Activated naive CD8-positive, alpha-beta T cell treated with anti-CD3 and anti-CD28 coated beads, Interleukin-2, amount 50 U/mL, for 24 hours (primary cell): Measurements from ENCODE around the gene VPS13C.
A peak's percentile ranks its signal among the peaks of the same experiment; 100 is the strongest.

Experiments used
- ATAC-seq: fragments of 150-1000 bp; cut with Tn5 transposase; one replicate; pipeline ENCODE4 v1.10.0; 2021
- DNase-seq: peaks from one replicate; pipeline ENCODE4 v3.0.0; 2021
- H3K27ac Mint-ChIP-seq: one replicate; pipeline ENCODE4 v1.8.0; 2021; ENCODE audit warnings: mild to moderate bottlenecking, mixed read lengths
- H3K27me3 Mint-ChIP-seq: one replicate; pipeline ENCODE4 v1.8.0; 2021; ENCODE audit warnings: mixed read lengths
- H3K36me3 Mint-ChIP-seq: one replicate; pipeline ENCODE4 v1.8.0; 2021; ENCODE audit warnings: low read depth, mixed read lengths
- H3K4me1 Mint-ChIP-seq: one replicate; pipeline ENCODE4 v1.8.0; 2021; ENCODE audit warnings: mixed read lengths
- H3K4me3 Mint-ChIP-seq: one replicate; pipeline ENCODE4 v1.8.0; 2021; ENCODE audit warnings: mild to moderate bottlenecking, moderate library complexity, mixed read lengths
- H3K9me3 Mint-ChIP-seq: one replicate; pipeline ENCODE4 v1.8.0; 2021; ENCODE audit warnings: mixed read lengths

Gene VPS13C

GRCh38 chr15:62089616-62090015 is 29.4 kb upstream of the VPS13C start:
- no peaks in the 10 kb centered on the region for H3K27me3 Mint-ChIP-seq
- ATAC-seq: no peak
- no peaks in the 10 kb centered on the region for H3K9me3 Mint-ChIP-seq
- DNase-seq: no peak
- H3K4me1 Mint-ChIP-seq: no peaks in the 10 kb centered on the region
- no peak overlapping the region for H3K4me3 Mint-ChIP-seq
- no peaks in the 10 kb centered on the region for H3K36me3 Mint-ChIP-seq
- H3K27ac Mint-ChIP-seq: no peak overlapping the region

DNA sequence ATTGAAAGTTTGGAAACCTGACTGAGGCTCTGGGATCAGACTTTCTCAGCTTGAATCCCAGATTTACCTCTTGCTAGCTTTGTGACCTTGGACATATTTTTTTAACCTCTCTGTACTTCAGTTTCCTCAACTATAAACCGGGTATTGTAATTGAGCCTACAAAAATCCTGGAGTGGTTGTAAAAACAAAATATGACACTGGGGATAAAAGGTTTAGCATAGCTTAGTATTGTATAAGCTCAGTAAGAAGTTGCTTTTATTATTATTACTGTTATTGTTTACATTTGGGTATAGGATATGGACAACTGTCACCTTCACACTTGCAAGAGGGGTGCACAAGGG is 28.1 kb upstream of the VPS13C start:
- Mint-ChIP-seq H3K4me1 (no peaks in the 10 kb centered on the region), H3K36me3 (no peaks in the 10 kb centered on the region), H3K9me3 (peaks cover 8% of the 10 kb centered on the region), H3K27me3 (no peaks in the 10 kb centered on the region), H3K27ac (no peak overlapping the region), H3K4me3 (no peak overlapping the region)
- no peak for DNase-seq
- no peak for ATAC-seq

GRCh38 chr15:62087671-62088352 is 27.6 kb upstream of the VPS13C start:
- no peaks in the 10 kb centered on the region for H3K27me3 Mint-ChIP-seq
- no peak for DNase-seq
- no peaks in the 10 kb centered on the region for H3K36me3 Mint-ChIP-seq
- H3K4me1 Mint-ChIP-seq: no peaks in the 10 kb centered on the region
- H3K9me3 Mint-ChIP-seq: peaks cover 8% of the 10 kb centered on the region
- H3K27ac Mint-ChIP-seq: no peak overlapping the region
- no peak overlapping the region for H3K4me3 Mint-ChIP-seq
- ATAC-seq: no peak

DNA sequence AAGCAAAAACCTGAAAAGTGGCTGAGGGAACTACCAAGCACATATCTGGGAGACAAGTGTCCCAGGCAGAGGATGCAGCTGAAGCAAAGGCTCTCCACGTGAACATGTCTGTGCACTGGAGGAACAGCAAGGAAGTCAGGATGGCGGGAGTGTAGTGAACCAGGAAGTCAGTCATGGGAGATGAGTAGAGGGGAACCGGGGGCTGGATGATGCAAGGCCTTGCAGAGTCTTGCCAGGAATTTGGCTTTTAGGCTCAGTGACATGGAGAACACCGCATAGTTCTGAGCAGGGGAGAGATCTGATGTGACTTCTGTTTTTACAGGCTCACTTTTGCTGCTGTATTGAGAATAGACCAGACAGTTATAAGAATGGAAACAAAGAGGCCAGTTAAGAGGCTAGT is 25.5 kb upstream of the VPS13C start:
- H3K4me1 Mint-ChIP-seq: no peaks in the 10 kb centered on the region
- H3K9me3 Mint-ChIP-seq: peaks cover 8% of the 10 kb centered on the region
- no peaks in the 10 kb centered on the region for H3K27me3 Mint-ChIP-seq
- DNase-seq (no peak), ATAC-seq (no peak)
- H3K27ac Mint-ChIP-seq: no peak overlapping the region
- no peak overlapping the region for H3K4me3 Mint-ChIP-seq
- no peaks in the 10 kb centered on the region for H3K36me3 Mint-ChIP-seq

GRCh38 chr15:62083194-62084154 is 23.2 kb upstream of the VPS13C start:
- H3K27ac Mint-ChIP-seq: no peak overlapping the region
- peaks cover 3% of the 10 kb centered on the region for H3K27me3 Mint-ChIP-seq
- ATAC-seq (no peak), DNase-seq (no peak)
- H3K9me3 Mint-ChIP-seq: peaks cover 8% of the 10 kb centered on the region
- no peaks in the 10 kb centered on the region for H3K36me3 Mint-ChIP-seq
- H3K4me1 Mint-ChIP-seq: no peaks in the 10 kb centered on the region
- H3K4me3 Mint-ChIP-seq: no peak overlapping the region

GRCh38 chr15:62079594-62079993 is 19.3 kb upstream of the VPS13C start:
- Mint-ChIP-seq H3K27me3 (peaks cover 3% of the 10 kb centered on the region), H3K4me3 (no peak overlapping the region)

GRCh38 chr15:62075595-62076277 is 15.5 kb upstream of the VPS13C start:
- Mint-ChIP-seq H3K4me1 (no peaks in the 10 kb centered on the region), H3K36me3 (no peaks in the 10 kb centered on the region), H3K27me3 (peaks cover 6% of the 10 kb centered on the region), H3K4me3 (no peak overlapping the region), H3K27ac (no peak overlapping the region), H3K9me3 (no peaks in the 10 kb centered on the region)
- ATAC-seq (no peak), DNase-seq (no peak)

More at GRCh38 chr15:62079594-62079993, 19.3 kb upstream of the VPS13C start:
- Mint-ChIP-seq H3K4me1 (no peaks in the 10 kb centered on the region), H3K27ac (no peak overlapping the region), H3K36me3 (no peaks in the 10 kb centered on the region), H3K9me3 (peaks cover 8% of the 10 kb centered on the region)
- DNase-seq (no peak), ATAC-seq (no peak)

DNA sequence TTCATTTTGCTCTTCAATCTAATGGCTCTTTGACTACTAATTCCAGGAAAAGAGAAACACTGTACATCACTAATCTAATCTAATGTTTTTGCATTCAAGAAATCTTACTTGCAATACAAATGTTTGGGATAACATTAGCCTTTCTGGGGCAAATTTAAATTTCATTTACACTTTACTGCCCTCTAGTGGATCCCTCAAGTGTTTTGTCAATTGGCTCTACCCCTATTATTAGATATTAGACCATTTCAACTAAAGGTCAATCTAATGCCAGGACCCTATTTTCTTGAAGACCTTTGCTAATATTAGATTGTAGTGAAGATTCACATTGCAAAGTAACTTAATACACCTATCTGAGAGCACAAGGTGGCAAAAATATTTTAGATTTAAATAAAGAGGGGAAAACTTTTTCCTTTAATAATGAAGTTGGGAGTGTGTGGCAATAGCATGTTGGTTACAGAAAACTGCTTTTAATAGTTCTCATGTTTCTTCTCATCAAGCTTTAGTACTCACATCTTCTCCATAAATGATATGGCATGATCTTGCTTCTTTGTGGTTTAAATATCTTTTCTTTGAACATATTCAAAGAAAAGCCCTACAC is 11.6 kb upstream of the VPS13C start:
- no peak overlapping the region for H3K27ac Mint-ChIP-seq
- H3K27me3 Mint-ChIP-seq: peaks cover 23% of the 10 kb centered on the region
- peaks cover 15% of the 10 kb centered on the region for H3K4me1 Mint-ChIP-seq
- no peak overlapping the region for H3K4me3 Mint-ChIP-seq
- H3K36me3 Mint-ChIP-seq: peaks cover 2% of the 10 kb centered on the region
- H3K9me3 Mint-ChIP-seq: no peaks in the 10 kb centered on the region
- no peak for ATAC-seq
- DNase-seq: no peak

- no peak for ATAC-seq
- H3K4me1 Mint-ChIP-seq: peaks cover 24% of the 10 kb centered on the region
Observed at GRCh38 chr15:62069551-62069950, 9.3 kb upstream of the VPS13C start.

DNA sequence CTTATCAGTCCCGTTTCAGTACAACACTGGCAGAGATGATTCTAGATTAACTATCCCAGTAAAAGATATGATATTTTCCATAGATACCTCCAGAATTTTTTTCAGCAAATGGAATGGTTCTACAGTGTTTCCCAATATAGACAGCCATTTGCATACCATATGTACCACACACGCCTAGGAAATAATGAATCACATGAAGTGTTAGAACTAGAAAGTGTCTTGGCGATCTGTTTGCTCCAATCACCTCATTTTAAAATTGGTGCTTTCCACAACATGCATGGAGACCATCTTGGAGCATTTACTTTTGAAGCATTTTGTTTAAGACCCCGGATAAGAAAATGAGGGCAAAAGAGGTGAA is 8.5 kb upstream of the VPS13C start:
- Mint-ChIP-seq H3K4me3 (peak overlapping the region; percentile 83), H3K27ac (peak overlapping the region; percentile 84), H3K9me3 (no peaks in the 10 kb centered on the region), H3K36me3 (peaks cover 2% of the 10 kb centered on the region), H3K27me3 (peaks cover 34% of the 10 kb centered on the region), H3K4me1 (peaks cover 24% of the 10 kb centered on the region)
- ATAC-seq (peak; percentile 48), DNase-seq (no peak)

More at GRCh38 chr15:62069551-62069950, 9.3 kb upstream of the VPS13C start:
- Mint-ChIP-seq H3K27ac (no peak overlapping the region), H3K4me3 (no peak overlapping the region), H3K9me3 (no peaks in the 10 kb centered on the region), H3K36me3 (peaks cover 2% of the 10 kb centered on the region), H3K27me3 (peaks cover 34% of the 10 kb centered on the region)
- DNase-seq: no peak

- H3K4me1 Mint-ChIP-seq: peaks cover 24% of the 10 kb centered on the region
- H3K27ac Mint-ChIP-seq: peak overlapping the region; percentile 84
- H3K36me3 Mint-ChIP-seq: peaks cover 2% of the 10 kb centered on the region
- DNase-seq (peak; percentile 24), ATAC-seq (peak; percentile 59)
- peak overlapping the region; percentile 83 for H3K4me3 Mint-ChIP-seq
- H3K27me3 Mint-ChIP-seq: peaks cover 34% of the 10 kb centered on the region
- H3K9me3 Mint-ChIP-seq: no peaks in the 10 kb centered on the region
Observed at GRCh38 chr15:62068071-62068809, 8.0 kb upstream of the VPS13C start.

DNA sequence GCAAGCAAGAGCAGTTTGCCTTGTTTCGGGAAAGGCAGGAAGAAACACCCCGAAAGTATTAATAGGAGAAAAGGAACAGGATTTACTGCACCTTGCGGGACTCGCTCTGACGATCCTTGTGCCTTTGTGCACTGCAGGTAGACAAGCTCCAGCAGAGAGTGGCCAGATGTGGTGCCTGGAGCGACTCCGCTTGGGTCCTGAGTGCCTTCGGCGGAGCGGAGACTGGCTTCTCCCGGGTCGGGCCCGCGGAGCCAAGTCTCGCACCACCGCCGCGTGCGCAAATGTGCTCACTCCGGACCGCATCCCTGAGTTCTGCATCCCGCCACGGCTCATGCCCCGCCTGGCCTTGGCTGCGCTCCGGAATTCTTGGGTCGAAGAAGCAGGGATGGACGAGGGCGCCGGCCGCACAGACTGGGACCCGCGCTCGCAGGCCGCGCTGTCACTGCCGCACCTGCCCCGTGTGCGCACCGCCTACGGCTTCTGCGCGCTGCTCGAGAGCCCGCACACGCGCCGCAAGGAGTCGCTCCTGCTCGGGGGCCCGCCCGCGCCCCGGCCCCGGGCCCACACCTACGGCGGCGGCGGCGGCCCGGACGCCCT is 7.3 kb upstream of the VPS13C start:
- DNase-seq (peak; percentile 26), ATAC-seq (peak; percentile 48)
- H3K4me3 Mint-ChIP-seq: peak overlapping the region; percentile 83
- H3K9me3 Mint-ChIP-seq: no peaks in the 10 kb centered on the region
- peaks cover 2% of the 10 kb centered on the region for H3K36me3 Mint-ChIP-seq
- peaks cover 25% of the 10 kb centered on the region for H3K4me1 Mint-ChIP-seq
- peak overlapping the region; percentile 64 for H3K27ac Mint-ChIP-seq
- peaks cover 34% of the 10 kb centered on the region for H3K27me3 Mint-ChIP-seq

DNA sequence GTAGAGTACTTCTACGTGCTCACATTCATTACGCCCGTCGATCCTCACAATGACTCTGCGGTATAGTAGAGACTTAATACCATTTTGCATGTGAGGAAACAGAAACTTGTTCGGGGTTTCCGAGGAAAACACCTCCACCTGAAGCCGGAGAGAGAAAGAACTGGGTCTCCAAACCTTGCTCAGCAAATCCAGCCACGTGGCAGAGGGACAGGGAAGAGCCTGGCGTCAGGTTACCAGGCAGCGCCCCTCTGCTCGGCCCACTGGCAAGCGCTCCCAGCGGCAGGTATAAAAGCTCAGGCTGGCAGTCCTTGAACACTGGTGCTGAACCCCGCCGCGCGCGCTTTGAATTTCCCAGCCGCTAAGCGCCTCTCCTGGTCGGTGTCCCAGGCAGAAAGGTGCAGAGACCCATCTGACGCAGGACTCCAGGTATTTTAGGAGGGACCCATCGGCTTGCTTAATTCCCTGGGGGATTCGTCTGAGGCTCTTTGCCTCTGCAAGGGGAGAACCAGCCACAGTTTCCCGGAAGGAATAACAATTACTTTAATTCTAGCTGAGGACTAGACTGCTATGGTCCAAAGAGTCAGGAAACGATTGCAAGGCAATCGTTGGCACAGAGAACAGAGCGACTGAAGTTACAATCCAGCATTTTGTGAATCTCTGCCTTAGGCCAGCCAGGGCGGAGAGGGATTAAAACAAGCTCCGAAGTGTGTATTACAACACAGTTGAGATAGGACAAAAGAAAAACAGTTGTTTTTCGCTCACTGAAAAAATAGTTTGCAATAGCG is 6.6 kb upstream of the VPS13C start, which contains the start of gene C2CD4A:
TSS of gene C2CD4A (plus strand) at position 315 of the 785 bp plus-strand sequence. CDS start 637 bp downstream, outside the sequence.
- DNase-seq: peak; percentile 67
- peak within 1 kb of the TSS; percentile 64 for H3K27ac Mint-ChIP-seq
- H3K4me3 Mint-ChIP-seq: peak within 1 kb of the TSS; percentile 83
- ATAC-seq: peak; percentile 65
- peaks cover 34% of the 10 kb centered on the region for H3K27me3 Mint-ChIP-seq
- no peaks in the 10 kb centered on the region for H3K9me3 Mint-ChIP-seq
- peaks cover 2% of the 10 kb centered on the region for H3K36me3 Mint-ChIP-seq
- peaks cover 32% of the 10 kb centered on the region for H3K4me1 Mint-ChIP-seq
